ENCODE measurements around the gene FADS3. TPM values are rescaled to one million over a fixed set of nuclear protein-coding genes. Genes with fewer than 3 reads are reported as not detected.

Gene FADS3, protein sequence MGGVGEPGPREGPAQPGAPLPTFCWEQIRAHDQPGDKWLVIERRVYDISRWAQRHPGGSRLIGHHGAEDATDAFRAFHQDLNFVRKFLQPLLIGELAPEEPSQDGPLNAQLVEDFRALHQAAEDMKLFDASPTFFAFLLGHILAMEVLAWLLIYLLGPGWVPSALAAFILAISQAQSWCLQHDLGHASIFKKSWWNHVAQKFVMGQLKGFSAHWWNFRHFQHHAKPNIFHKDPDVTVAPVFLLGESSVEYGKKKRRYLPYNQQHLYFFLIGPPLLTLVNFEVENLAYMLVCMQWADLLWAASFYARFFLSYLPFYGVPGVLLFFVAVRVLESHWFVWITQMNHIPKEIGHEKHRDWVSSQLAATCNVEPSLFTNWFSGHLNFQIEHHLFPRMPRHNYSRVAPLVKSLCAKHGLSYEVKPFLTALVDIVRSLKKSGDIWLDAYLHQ
- total RNA-seq = 10 to 100 TPM in 2 of 3 donors, 1 to 10 TPM in 1; 8.4 to 21.0 (median 11.5) TPM
- long read RNA-seq, donor 1, transcript FADS3-201 (12 exons, 1,779 nt) = major isoform, 18 of 54 reads
- long read RNA-seq, donor 1, partial matches to known transcripts = 9 of 54 reads
- long read RNA-seq, donor 1, other reads (novel, unspliced or antisense) = 27 of 54 reads
- long read RNA-seq, donor 2, partial matches to known transcripts = 1 of 4 reads
- long read RNA-seq, donor 2, other reads (novel, unspliced or antisense) = 1 of 4 reads

DNA sequence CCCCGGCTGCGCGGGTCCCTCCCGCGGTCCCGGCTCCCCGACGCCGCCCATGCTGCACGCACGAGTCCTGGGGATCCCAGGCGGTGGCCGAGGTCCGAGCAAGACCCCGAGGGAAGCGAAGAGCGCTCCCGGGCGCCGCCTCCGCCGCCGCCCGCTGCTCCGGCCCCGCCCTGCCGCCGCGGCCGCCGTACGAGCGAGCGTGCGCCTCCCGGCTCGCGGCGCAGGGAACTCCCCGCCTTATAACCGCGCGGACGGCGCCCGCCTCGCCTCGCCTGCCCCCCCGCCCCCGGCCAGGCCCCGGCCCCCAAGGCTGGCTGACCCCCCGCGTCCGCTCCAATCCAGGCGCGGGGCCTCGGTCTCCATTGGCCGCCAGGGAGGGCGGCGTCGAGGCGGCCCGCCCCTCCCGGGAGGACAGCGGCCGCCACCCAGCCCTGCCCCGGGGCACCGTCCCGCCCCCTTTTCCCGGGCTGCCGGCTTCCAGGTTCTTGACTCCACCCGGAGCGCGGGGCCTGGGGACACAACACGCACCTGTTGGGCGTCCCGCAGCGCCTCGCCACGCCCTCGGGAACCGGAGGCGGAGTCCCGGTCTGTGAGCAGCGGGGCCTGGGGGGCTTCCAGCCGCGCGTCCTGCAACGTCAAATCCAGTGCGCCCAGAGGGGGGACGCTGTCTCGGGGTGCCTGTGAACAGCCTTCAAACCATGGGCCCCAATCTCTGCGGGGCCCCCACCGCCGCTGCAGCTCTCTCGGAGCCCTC is at the start of gene FADS3:
Gene FADS3 (minus strand): TSS at position 215 of the 754 bp plus-strand sequence. CDS start 164 bp downstream, at position 51.
- Histone ChIP-seq H3K4me3 (peak within 1 kb of the TSS; percentile 31), H3K9me3 (no peaks in the 10 kb centered on the region), H3K36me3 (ENCODE audit: low read depth) (no peaks in the 10 kb centered on the region), H3K4me1 (ENCODE audit: low read depth) (peaks cover 14% of the 10 kb centered on the region)
- DNase-seq (peak; percentile 86 to 92 (median 91)), ATAC-seq (peak; percentile 95)
- intact Hi-C loops (cut with DNase I, micrococcal nuclease) = loop anchor here in 1 of 2 donors (10.0 kb wide), 1 partner anchor 53 kb away; no protein-coding TSS in a partner anchor
- TF ChIP-seq, protein P1, sequence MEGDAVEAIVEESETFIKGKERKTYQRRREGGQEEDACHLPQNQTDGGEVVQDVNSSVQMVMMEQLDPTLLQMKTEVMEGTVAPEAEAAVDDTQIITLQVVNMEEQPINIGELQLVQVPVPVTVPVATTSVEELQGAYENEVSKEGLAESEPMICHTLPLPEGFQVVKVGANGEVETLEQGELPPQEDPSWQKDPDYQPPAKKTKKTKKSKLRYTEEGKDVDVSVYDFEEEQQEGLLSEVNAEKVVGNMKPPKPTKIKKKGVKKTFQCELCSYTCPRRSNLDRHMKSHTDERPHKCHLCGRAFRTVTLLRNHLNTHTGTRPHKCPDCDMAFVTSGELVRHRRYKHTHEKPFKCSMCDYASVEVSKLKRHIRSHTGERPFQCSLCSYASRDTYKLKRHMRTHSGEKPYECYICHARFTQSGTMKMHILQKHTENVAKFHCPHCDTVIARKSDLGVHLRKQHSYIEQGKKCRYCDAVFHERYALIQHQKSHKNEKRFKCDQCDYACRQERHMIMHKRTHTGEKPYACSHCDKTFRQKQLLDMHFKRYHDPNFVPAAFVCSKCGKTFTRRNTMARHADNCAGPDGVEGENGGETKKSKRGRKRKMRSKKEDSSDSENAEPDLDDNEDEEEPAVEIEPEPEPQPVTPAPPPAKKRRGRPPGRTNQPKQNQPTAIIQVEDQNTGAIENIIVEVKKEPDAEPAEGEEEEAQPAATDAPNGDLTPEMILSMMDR (IDR thresholded peaks at IDR 0.05) = no peak

DNA sequence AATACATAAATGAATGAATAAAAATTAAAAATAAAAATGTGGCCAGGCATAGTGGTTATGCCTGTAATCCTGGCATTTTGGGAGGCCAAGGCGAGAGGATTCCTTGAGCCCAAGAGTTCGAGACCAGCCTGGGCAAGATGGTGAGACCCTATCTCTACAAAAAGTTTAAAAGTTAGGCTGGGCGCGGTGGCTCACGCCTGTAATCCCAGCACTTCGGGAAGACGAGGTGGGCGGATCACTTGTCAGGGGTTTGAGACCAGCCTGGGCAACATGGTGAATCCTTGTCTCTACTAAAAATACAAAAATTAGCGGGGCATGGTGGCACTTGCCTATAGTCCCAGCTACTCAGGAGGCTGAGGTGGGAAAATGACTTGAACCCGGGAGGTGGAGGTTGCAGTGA is 49.1 kb upstream of the FADS3 start:
- intact Hi-C loops (cut with DNase I, micrococcal nuclease) = loop anchor here (10.0 kb wide), 2 partner anchors 46 to 136 kb away; partner anchors contain the start of gene FADS3 (in 1 of the 2)
- ATAC-seq (no peak), DNase-seq (no peak)
- TF ChIP-seq, protein P1 (IDR thresholded peaks at IDR 0.05) = no peak
- no peak overlapping the region for H3K4me3 ChIP-seq
- H3K9me3 ChIP-seq = no peaks in the 10 kb centered on the region
- H3K36me3 ChIP-seq (ENCODE audit: low read depth) = no peaks in the 10 kb centered on the region
- H3K4me1 ChIP-seq (ENCODE audit: low read depth) = no peaks in the 10 kb centered on the region

DNA sequence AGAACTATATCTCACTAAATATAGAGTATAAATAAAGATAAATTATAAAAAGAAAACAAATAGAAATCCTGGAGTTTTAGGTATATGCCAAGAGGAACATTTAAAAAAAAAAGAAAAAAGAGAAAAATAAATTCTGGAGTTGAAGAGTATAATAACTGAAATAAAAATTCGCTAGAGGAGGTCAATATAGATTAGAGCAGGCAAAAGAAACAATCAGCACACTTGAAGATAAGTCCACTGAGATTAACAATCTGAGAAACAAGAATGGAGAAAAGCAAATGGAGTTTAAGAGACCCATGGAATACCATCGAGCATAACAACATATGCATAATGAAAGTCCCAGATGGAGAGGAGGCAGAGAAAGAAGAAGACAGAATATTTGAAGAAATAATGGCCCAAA is 44.5 kb upstream of the FADS3 start:
- H3K36me3 ChIP-seq (ENCODE audit: low read depth) = no peaks in the 10 kb centered on the region
- DNase-seq (no peak), ATAC-seq (no peak)
- TF ChIP-seq, protein P1 (IDR thresholded peaks at IDR 0.05) = no peak
- H3K4me1 ChIP-seq (ENCODE audit: low read depth) = no peaks in the 10 kb centered on the region
- intact Hi-C loops (cut with DNase I, micrococcal nuclease) = no loop called here
- no peaks in the 10 kb centered on the region for H3K9me3 ChIP-seq
- H3K4me3 ChIP-seq = no peak overlapping the region

DNA sequence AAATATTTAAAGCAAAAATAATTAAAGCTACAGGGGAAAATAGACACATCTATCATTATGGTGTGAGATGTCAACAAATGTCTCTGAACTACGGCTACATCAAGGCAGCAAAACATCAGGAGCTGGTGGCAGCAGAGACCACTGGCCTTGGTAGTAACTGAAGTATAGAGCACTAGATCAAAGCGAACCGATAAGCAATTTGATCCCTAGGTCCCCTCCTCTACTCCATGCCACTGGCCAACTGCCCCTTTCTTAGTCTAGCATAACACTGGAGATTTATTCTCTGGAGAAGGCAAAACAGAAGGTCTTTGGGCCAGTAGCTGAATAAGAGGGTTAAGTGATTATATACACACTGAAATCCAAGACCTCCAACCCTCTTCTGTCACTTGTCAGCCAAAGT is 39.6 kb upstream of the FADS3 start:
- H3K4me1 ChIP-seq (ENCODE audit: low read depth) = no peaks in the 10 kb centered on the region
- DNase-seq = no peak
- no peaks in the 10 kb centered on the region for H3K36me3 ChIP-seq (ENCODE audit: low read depth)
- H3K9me3 ChIP-seq = no peaks in the 10 kb centered on the region
- no peak overlapping the region for H3K4me3 ChIP-seq
- intact Hi-C loops (cut with DNase I, micrococcal nuclease) = no loop called here
- ATAC-seq = no peak
- TF ChIP-seq, protein P1 (IDR thresholded peaks at IDR 0.05) = no peak

DNA sequence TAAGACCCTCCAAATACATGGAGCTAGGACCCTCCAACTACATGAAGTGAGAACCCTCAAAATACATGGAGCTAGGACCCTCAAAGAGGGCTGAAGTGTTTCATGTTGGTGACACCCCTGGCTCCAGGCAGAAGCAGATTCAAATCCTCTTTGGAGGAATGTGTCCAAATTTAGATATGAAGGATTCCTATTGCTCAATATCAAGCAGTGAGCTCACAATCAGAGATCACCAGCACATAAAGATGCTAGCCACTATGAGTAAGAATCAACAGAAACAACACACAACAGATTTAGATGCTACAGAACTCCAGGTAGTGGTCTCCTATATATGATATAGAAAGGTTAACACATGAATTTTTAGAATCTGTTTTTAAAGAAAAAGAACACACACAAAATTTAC is 37.3 kb upstream of the FADS3 start:
- Histone ChIP-seq H3K4me1 (ENCODE audit: low read depth) (no peaks in the 10 kb centered on the region), H3K36me3 (ENCODE audit: low read depth) (no peaks in the 10 kb centered on the region), H3K9me3 (no peaks in the 10 kb centered on the region), H3K4me3 (no peak overlapping the region)
- intact Hi-C loops (cut with DNase I, micrococcal nuclease) = no loop called here
- ATAC-seq (no peak), DNase-seq (no peak)
- TF ChIP-seq, protein P1 (IDR thresholded peaks at IDR 0.05) = no peak
